HUES48 (cell line): ENCODE measurements around the gene TRPT1.

ENCODE experiments used
- H3K27ac ChIP-seq: one replicate; pipeline ENCODE4 v1.7.0; 2013; ENCODE audit warnings: low read depth, low read length, inconsistent platforms
- H3K27me3 ChIP-seq: 2 replicates; pipeline ENCODE4 v1.6.1; 2013; ENCODE audit warnings: mild to moderate bottlenecking, low read length; ENCODE audit not compliant: control insufficient read depth, insufficient read depth
- H3K36me3 ChIP-seq: 2 replicates; pipeline ENCODE4 v1.6.1; 2013; ENCODE audit warnings: low read length; ENCODE audit not compliant: control insufficient read depth, insufficient read depth
- H3K4me1 ChIP-seq: 2 replicates; pipeline ENCODE4 v1.6.1; 2013; ENCODE audit warnings: mild to moderate bottlenecking, low read length; ENCODE audit not compliant: control insufficient read depth, insufficient read depth
- H3K4me3 ChIP-seq: 2 replicates; pipeline ENCODE4 v1.5.1; 2013; ENCODE audit warnings: mild to moderate bottlenecking, low read depth, low read length
- H3K9ac ChIP-seq: 2 replicates; pipeline ENCODE4 v1.6.1; 2013; ENCODE audit warnings: mild to moderate bottlenecking, low read depth, low read length, moderate library complexity
- H3K9me3 ChIP-seq: 2 replicates; pipeline ENCODE4 v1.6.1; 2013; ENCODE audit warnings: low read length; ENCODE audit not compliant: control insufficient read depth, insufficient read depth

Gene TRPT1

GRCh38 chr11:64204080-64204440 lies 21.9 kb downstream of the TRPT1 start:
- H3K4me1 ChIP-seq = no peaks in the 10 kb centered on the region
- no peak overlapping the region for H3K27ac ChIP-seq
- peaks cover 82% of the 10 kb centered on the region for H3K36me3 ChIP-seq

GRCh38 chr11:64203421-64204079 lies 22.4 kb downstream of the TRPT1 start:
- Histone ChIP-seq H3K4me1 (no peaks in the 10 kb centered on the region), H3K9me3 (no peaks in the 10 kb centered on the region), H3K27me3 (no peaks in the 10 kb centered on the region), H3K4me3 (no peak overlapping the region), H3K27ac (no peak overlapping the region), H3K9ac (0 out of 2 replicates have a peak overlapping the region, but pooled peaks have one; percentile 3), H3K36me3 (peaks cover 87% of the 10 kb centered on the region)

More at GRCh38 chr11:64204080-64204440, 21.9 kb downstream of the TRPT1 start:
- H3K27me3 ChIP-seq = no peaks in the 10 kb centered on the region
- H3K9me3 ChIP-seq = no peaks in the 10 kb centered on the region
- no peak overlapping the region for H3K4me3 ChIP-seq
- no peak overlapping the region for H3K9ac ChIP-seq

- no peaks in the 10 kb centered on the region for H3K27me3 ChIP-seq
- peaks cover 92% of the 10 kb centered on the region for H3K36me3 ChIP-seq
- H3K9ac ChIP-seq = no peak overlapping the region
Observed at GRCh38 chr11:64202992-64203391, 23.0 kb downstream of the TRPT1 start.

GRCh38 chr11:64201543-64201942 lies 24.4 kb downstream of the TRPT1 start:
- H3K27ac ChIP-seq = no peak overlapping the region
- H3K36me3 ChIP-seq = peaks cover 92% of the 10 kb centered on the region
- H3K9me3 ChIP-seq = no peaks in the 10 kb centered on the region
- H3K9ac ChIP-seq = no peak overlapping the region
- no peaks in the 10 kb centered on the region for H3K4me1 ChIP-seq
- H3K4me3 ChIP-seq = no peak overlapping the region
- H3K27me3 ChIP-seq = no peaks in the 10 kb centered on the region

More at GRCh38 chr11:64202992-64203391, 23.0 kb downstream of the TRPT1 start:
- no peak overlapping the region for H3K27ac ChIP-seq
- no peak overlapping the region for H3K4me3 ChIP-seq
- H3K9me3 ChIP-seq = no peaks in the 10 kb centered on the region
- H3K4me1 ChIP-seq = no peaks in the 10 kb centered on the region

GRCh38 chr11:64198511-64198910 lies 27.5 kb downstream of the TRPT1 start:
- no peak overlapping the region for H3K9ac ChIP-seq
- no peaks in the 10 kb centered on the region for H3K9me3 ChIP-seq
- no peak overlapping the region for H3K4me3 ChIP-seq
- no peak overlapping the region for H3K27ac ChIP-seq
- no peaks in the 10 kb centered on the region for H3K27me3 ChIP-seq
- no peaks in the 10 kb centered on the region for H3K4me1 ChIP-seq
- peaks cover 94% of the 10 kb centered on the region for H3K36me3 ChIP-seq

- H3K27me3 ChIP-seq = no peaks in the 10 kb centered on the region
- H3K9me3 ChIP-seq = no peaks in the 10 kb centered on the region
- H3K4me1 ChIP-seq = no peaks in the 10 kb centered on the region
- peaks cover 90% of the 10 kb centered on the region for H3K36me3 ChIP-seq
- H3K4me3 ChIP-seq = no peak overlapping the region
- H3K27ac ChIP-seq = no peak overlapping the region
- no peak overlapping the region for H3K9ac ChIP-seq
Observed at GRCh38 chr11:64196626-64197025, 29.4 kb downstream of the TRPT1 start.

GRCh38 chr11:64192434-64192833 lies 33.6 kb downstream of the TRPT1 start:
- no peaks in the 10 kb centered on the region for H3K27me3 ChIP-seq
- H3K36me3 ChIP-seq = peaks cover 69% of the 10 kb centered on the region
- H3K27ac ChIP-seq = no peak overlapping the region
- H3K4me3 ChIP-seq = no peak overlapping the region
- no peak overlapping the region for H3K9ac ChIP-seq
- no peaks in the 10 kb centered on the region for H3K4me1 ChIP-seq
- H3K9me3 ChIP-seq = no peaks in the 10 kb centered on the region

GRCh38 chr11:64186492-64187165 lies 39.4 kb downstream of the TRPT1 start:
- Histone ChIP-seq H3K27me3 (no peaks in the 10 kb centered on the region), H3K36me3 (peaks cover 15% of the 10 kb centered on the region), H3K9ac (no peak overlapping the region), H3K4me1 (peaks cover 7% of the 10 kb centered on the region; the same call in 1 of the 2 replicates), H3K9me3 (no peaks in the 10 kb centered on the region), H3K4me3 (no peak overlapping the region), H3K27ac (peak overlapping the region; percentile 80)

- Histone ChIP-seq H3K27ac (peak within 1 kb of the TSS; percentile 96), H3K9me3 (no peaks in the 10 kb centered on the region), H3K36me3 (peaks cover 15% of the 10 kb centered on the region), H3K27me3 (no peaks in the 10 kb centered on the region), H3K4me3 (peak within 1 kb of the TSS; percentile 87), H3K9ac (peak within 1 kb of the TSS; percentile 91), H3K4me1 (peaks cover 7% of the 10 kb centered on the region; the same call in 1 of the 2 replicates)
Observed at GRCh38 chr11:64185693-64186491, 40.1 kb downstream of the TRPT1 start, which contains the start of gene STIP1. STIP1 (plus strand) TSS chr11:64186171; CDS start chr11:64186262, 91 bp downstream.

- peak overlapping the region; percentile 91 for H3K9ac ChIP-seq
- peaks cover 15% of the 10 kb centered on the region for H3K36me3 ChIP-seq
- peak overlapping the region; percentile 96 for H3K27ac ChIP-seq
- no peaks in the 10 kb centered on the region for H3K27me3 ChIP-seq
- peaks cover 7% of the 10 kb centered on the region; the same call in 1 of the 2 replicates for H3K4me1 ChIP-seq
- no peaks in the 10 kb centered on the region for H3K9me3 ChIP-seq
- H3K4me3 ChIP-seq = peak overlapping the region; percentile 87
Observed at GRCh38 chr11:64185175-64185692, 40.8 kb downstream of the TRPT1 start.
